ENCODE measurements around the gene MLYCD.

Gene MLYCD

DNA sequence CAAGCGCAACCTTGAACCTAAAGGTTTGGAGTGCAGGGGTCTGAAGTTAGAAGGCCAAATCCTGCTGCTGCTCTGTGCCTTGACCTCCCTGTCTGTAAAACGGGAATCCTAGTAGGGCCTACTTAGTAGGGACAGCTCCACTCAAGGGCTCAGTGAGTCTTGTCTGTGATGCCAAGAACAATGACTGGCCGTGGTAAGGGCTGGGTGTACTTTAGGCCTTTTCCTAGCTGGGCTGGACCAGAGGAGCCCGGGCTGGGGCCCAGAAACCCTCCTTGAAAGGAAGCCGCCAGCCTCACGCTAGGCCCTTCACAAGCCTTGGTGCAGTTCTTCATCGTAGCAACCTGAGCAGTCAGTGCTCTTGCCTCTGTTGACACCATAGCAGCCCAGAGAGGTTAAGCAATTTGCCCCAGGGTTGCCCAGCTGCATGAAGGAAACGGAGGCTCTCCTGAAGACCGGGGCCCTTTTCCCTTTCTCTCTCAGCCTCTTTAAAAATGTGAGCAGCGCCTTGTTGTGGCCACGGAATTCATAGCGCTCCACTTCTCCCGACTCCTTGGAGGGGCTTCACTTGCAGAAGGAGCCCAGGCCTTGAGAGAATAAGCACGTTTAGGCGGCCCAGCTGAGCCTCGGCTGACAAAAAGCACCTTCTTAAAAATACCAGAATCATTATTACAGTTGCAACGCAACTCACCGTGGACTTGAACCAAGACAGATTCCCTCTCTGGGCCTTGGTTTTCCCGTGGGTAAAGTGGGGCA, 73.5 kb downstream of the MLYCD start:
- DNase-seq = no peak

DNA sequence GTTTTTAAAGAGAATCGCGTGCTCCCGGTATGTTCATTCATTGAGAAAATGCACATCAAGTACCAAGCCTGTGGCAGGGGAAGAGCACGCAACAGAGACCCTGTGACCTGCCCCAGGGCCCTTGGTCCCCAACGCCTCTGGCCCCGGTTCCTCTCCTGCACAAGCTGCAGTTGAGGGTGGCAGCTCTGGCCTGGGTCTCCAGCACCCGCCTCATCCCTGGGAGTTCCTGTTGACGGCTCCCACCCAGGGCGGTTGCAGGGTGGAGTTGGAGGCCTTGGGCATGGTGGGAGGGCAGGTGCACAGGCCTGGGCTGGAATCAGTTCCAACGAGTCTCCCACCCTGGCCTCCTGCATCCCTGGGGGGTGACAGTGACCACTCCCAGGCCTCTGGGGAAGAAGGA, 74.2 kb downstream of the MLYCD start:
- no peak for DNase-seq

DNA sequence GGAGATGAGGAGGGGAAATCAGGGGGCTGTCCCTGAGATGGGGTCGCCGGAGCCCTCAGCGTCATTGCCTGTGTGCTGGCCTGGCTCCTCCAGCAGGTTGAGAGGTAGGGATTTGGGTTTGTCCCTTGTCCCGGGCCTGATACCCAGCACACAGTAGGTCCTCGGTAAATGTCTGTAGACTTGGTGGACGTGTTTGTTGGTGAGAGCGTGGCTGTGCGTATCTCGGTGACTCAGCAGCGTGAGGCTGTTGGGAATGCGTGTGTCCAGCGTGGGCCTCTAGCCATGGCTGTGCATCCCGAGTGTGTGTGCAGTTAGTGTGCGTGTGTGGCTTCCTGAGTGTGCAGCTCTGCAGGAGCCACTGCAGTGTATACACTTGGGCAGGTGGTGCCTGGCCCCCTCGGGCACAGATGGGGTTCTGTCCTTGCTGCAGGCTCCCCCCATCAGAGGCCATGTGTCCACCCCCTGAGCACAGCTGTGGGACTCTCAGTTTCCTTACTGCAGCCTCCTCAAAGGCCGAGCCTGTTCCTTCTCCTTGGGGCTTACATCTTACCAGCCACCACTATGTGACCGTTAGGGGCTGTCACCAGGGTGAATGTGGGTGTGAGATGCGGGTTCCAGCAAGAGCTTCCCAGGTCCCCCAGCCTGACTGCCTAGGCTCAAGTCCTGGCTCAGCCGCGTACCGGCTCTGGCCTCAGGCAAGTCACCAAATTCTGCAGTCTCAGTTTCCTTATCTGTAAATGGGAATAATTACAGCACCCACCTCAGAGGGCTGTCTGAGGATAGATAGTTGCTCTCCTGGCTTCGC, 74.9 kb downstream of the MLYCD start:
- DNase-seq = no peak

DNA sequence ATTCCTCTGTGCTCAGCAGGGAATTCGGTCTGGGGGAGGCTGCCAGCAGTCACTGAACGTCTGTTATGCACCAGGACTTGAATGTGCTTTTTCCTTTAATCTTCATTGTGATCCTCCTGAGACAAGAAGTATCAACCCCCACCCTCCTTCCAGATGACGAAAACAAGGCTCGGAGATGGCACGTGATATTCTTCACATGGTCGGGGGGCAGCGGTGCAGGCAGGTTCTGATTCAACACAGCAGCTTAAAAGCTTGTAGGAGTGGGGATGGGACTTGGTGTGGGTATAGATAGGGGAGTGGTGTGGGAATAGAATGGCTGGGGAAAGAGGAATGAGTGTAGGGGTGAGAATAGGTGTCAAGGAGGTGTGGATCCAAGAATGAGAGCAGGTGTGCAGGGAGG, 75.6 kb downstream of the MLYCD start:
- DNase-seq = no peak

DNA sequence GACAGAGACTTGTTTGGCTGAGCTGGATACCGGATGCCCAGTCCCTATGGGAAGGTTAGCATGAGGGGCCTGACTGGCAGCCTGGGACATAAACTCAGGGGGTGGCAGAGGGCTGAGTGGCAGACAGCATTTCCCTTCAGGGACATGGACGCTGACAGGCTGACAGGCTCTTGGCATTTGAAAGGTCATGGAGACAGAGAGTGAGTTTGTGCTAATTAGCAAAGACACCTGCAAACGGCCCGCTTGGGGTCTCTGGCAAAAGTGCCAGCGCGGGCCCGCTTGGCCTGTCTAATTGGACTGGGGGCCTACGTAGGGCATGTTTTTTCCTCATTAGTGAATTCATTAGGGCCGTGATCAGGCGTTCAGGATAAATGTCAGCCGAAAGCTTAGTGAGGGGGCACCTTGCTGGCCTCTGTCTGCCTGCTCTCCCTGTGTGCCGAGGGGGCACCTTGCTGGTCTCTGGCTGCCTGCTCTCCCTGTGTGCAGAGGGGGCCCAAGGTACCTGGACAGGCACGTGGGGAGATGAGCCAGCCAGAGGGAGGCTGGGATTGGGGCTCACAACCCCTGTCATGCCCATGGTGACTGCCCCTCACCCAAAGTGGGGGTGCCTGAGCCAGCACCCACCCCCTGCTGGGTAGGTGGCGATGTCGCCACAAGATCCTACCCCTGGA, 76.8 kb downstream of the MLYCD start:
- DNase-seq = no peak

Data from CD4-positive, alpha-beta T cell treated with Interleukin-17A for 4 hours (primary cell).